NB4 (cell line): ENCODE measurements around the gene TNP1.

Experiments used
- POLR2A ChIP-seq: IDR thresholded peaks from 2 replicates; pipeline ENCODE4 v1.6.1; 2011; ENCODE audit warnings: mild to moderate bottlenecking; ENCODE audit not compliant: insufficient read length; ENCODE audit errors: extremely low read depth
- TF ChIP-seq, protein P1 (sequence below): IDR thresholded peaks from one replicate; pipeline ENCODE4 v1.5.1; 2012; ENCODE audit warnings: low read depth, low read length
- TF ChIP-seq, protein P2 (sequence below): IDR thresholded peaks from 2 replicates; pipeline ENCODE4 v1.6.1; 2011; ENCODE audit warnings: low read depth, low read length

- TF ChIP-seq, protein P1, sequence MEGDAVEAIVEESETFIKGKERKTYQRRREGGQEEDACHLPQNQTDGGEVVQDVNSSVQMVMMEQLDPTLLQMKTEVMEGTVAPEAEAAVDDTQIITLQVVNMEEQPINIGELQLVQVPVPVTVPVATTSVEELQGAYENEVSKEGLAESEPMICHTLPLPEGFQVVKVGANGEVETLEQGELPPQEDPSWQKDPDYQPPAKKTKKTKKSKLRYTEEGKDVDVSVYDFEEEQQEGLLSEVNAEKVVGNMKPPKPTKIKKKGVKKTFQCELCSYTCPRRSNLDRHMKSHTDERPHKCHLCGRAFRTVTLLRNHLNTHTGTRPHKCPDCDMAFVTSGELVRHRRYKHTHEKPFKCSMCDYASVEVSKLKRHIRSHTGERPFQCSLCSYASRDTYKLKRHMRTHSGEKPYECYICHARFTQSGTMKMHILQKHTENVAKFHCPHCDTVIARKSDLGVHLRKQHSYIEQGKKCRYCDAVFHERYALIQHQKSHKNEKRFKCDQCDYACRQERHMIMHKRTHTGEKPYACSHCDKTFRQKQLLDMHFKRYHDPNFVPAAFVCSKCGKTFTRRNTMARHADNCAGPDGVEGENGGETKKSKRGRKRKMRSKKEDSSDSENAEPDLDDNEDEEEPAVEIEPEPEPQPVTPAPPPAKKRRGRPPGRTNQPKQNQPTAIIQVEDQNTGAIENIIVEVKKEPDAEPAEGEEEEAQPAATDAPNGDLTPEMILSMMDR, result no peak
- no peak for TF ChIP-seq POLR2A
- TF ChIP-seq, protein P2, sequence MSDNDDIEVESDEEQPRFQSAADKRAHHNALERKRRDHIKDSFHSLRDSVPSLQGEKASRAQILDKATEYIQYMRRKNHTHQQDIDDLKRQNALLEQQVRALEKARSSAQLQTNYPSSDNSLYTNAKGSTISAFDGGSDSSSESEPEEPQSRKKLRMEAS, result no peak
Measured at GRCh38 chr2:216872040-216872439, 12.2 kb upstream of the TNP1 start.
